ENCODE data around the gene MED12.

Gene MED12

DNA sequence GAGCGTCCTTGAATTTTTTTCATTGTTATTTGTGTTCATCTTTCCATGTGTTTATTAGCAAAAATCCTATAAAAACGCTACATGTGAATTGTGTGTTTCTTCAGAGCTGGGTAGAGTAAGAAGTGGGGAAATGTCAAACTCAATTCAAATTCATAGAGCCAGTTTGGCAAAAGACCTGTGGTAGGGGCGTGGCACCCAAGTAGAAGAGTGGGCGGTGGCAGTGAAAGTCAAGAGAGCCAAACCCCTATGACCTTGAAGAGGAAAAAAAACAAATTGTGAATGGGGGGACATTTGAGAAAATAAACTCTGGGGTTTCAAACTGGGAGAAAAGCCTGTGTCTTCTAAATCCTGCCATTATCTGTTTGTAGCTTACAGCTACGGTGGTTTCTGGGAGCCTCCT, 27.1 kb upstream of the MED12 start:
- TF ChIP-seq, protein P1, sequence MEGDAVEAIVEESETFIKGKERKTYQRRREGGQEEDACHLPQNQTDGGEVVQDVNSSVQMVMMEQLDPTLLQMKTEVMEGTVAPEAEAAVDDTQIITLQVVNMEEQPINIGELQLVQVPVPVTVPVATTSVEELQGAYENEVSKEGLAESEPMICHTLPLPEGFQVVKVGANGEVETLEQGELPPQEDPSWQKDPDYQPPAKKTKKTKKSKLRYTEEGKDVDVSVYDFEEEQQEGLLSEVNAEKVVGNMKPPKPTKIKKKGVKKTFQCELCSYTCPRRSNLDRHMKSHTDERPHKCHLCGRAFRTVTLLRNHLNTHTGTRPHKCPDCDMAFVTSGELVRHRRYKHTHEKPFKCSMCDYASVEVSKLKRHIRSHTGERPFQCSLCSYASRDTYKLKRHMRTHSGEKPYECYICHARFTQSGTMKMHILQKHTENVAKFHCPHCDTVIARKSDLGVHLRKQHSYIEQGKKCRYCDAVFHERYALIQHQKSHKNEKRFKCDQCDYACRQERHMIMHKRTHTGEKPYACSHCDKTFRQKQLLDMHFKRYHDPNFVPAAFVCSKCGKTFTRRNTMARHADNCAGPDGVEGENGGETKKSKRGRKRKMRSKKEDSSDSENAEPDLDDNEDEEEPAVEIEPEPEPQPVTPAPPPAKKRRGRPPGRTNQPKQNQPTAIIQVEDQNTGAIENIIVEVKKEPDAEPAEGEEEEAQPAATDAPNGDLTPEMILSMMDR (IDR thresholded peaks at IDR 0.05; ENCODE audit: low read depth, low read length), result no peak
- TF ChIP-seq, protein P2, sequence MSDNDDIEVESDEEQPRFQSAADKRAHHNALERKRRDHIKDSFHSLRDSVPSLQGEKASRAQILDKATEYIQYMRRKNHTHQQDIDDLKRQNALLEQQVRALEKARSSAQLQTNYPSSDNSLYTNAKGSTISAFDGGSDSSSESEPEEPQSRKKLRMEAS (IDR thresholded peaks at IDR 0.05; ENCODE audit: low read depth, low read length), result no peak
- TF ChIP-seq MYC (IDR thresholded peaks at IDR 0.05; ENCODE audit: low read depth, low read length) (no peak), POLR2A (IDR thresholded peaks at IDR 0.05; ENCODE audit: extremely low read depth, insufficient read length) (no peak)
- no peak for DNase-seq (ENCODE audit: low read depth)
- H3K4me3 ChIP-seq (ENCODE audit: low read depth, low read length), result no peak overlapping the region

DNA sequence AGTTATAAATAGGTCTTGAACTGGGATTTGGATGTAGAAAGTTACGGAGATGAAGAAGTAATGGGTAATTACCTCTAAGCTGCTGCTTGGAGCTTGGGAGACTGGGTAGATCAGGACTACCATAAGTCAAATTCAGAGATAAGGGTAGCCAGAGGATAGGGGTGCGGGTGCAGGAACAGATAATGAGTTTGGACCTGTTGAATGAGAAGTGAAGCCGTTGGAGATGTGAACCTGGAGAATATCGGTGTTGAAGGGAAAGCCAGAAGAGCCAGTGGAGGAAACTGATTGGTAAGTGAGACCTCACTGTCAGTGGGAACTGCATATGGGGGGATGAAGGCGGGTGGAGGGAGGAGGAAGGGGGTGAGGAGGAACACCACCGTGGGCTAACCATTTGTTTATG, 23.4 kb upstream of the MED12 start:
- no peak for DNase-seq (ENCODE audit: low read depth)
- peak overlapping the region; percentile 70 for H3K4me3 ChIP-seq (ENCODE audit: low read depth, low read length)
- no peak for TF ChIP-seq MYC (IDR thresholded peaks at IDR 0.05; ENCODE audit: low read depth, low read length)
- TF ChIP-seq, protein P1 (IDR thresholded peaks at IDR 0.05; ENCODE audit: low read depth, low read length), result no peak
- TF ChIP-seq POLR2A (IDR thresholded peaks at IDR 0.05; ENCODE audit: extremely low read depth, insufficient read length), result no peak
- TF ChIP-seq, protein P2 (IDR thresholded peaks at IDR 0.05; ENCODE audit: low read depth, low read length), result no peak

DNA sequence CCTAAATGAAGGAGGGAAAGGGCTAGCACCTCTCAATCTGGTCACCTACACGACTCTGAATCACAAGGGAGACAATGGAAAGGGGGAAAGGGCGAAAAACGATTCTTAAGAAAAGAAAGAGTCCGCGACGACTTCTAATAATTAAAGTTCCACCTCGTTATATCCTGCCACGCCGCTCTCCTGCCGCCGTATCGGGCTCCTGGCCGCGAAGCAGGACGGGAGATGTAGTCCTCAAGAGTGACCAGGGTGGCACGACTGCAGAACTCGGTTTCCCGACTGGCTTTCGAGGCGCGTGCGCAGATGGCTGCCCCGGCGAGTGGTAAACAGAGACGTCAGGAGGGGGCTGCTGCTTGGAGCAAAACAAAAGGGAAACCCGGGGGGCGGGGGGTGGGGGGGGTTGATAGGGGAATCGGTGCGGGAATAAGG, 22.8 kb upstream of the MED12 start, which contains the start of gene FOXO4:
TSS of gene FOXO4 (plus strand) at position 297 of the 426 bp plus-strand sequence. CDS start 678 bp downstream, outside the sequence.
- peak within 1 kb of the TSS; percentile 70 for H3K4me3 ChIP-seq (ENCODE audit: low read depth, low read length)
- TF ChIP-seq MYC (IDR thresholded peaks at IDR 0.05; ENCODE audit: low read depth, low read length), result peak; percentile 59; the same call in 1 of the 2 replicates
- TF ChIP-seq, protein P2 (IDR thresholded peaks at IDR 0.05; ENCODE audit: low read depth, low read length), result peak; percentile 64; the same call in 1 of the 2 replicates
- peak; percentile 60 for TF ChIP-seq POLR2A (IDR thresholded peaks at IDR 0.05; ENCODE audit: extremely low read depth, insufficient read length)
- TF ChIP-seq, protein P1 (IDR thresholded peaks at IDR 0.05; ENCODE audit: low read depth, low read length), result no peak
- peak; percentile 91 for DNase-seq (ENCODE audit: low read depth)

DNA sequence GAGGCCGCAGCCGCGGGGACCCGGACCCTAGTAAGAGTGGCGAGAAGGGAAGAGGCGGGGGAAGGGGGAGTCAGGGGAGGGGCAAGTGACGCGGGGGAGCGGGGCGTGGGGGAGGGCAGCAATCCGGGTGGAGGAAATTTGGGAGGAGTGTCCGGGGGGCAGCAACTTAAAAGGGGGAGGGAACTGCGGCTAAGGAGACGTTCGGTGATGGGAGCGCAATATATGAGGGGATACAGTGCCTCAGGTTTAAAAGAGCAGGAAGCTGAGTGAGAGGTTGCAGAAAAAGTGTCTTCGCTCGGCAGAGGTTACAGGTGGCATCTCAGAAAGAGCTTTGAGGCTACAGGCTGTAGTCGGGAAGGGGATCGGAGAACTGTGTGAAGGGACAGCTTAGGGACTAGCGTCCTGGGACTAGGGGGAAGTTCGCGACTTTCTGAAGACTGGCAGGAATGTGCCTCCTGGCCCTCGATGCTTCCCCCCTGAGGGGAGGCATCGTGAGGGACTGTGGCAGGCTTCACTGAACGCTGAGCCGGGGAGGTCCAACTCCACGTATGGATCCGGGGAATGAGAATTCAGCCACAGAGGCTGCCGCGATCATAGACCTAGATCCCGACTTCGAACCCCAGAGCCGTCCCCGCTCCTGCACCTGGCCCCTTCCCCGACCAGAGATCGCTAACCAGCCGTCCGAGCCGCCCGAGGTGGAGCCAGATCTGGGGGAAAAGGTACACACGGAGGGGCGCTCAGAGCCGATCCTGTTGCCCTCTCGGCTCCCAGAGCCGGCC, 22.2 kb upstream of the MED12 start:
- DNase-seq (ENCODE audit: low read depth), result peak; percentile 78

DNA sequence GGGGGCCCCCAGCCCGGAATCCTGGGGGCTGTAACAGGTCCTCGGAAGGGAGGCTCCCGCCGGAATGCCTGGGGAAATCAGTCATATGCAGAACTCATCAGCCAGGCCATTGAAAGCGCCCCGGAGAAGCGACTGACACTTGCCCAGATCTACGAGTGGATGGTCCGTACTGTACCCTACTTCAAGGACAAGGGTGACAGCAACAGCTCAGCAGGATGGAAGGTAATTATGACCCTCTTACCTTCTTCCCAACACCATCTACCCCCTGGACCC, 21.7 kb upstream of the MED12 start:
- DNase-seq (ENCODE audit: low read depth), result no peak
- TF ChIP-seq MYC (IDR thresholded peaks at IDR 0.05; ENCODE audit: low read depth, low read length) (no peak), POLR2A (IDR thresholded peaks at IDR 0.05; ENCODE audit: extremely low read depth, insufficient read length) (no peak)
- TF ChIP-seq, protein P2 (IDR thresholded peaks at IDR 0.05; ENCODE audit: low read depth, low read length), result no peak
- TF ChIP-seq, protein P1 (IDR thresholded peaks at IDR 0.05; ENCODE audit: low read depth, low read length), result no peak
- H3K4me3 ChIP-seq (ENCODE audit: low read depth, low read length), result peak overlapping the region; percentile 70

More for the DNA sequence above, 22.2 kb upstream of the MED12 start:
- H3K4me3 ChIP-seq (ENCODE audit: low read depth, low read length), result peak overlapping the region; percentile 70
- no peak for TF ChIP-seq MYC (IDR thresholded peaks at IDR 0.05; ENCODE audit: low read depth, low read length)
- TF ChIP-seq, protein P2 (IDR thresholded peaks at IDR 0.05; ENCODE audit: low read depth, low read length), result no peak
- no peak for TF ChIP-seq POLR2A (IDR thresholded peaks at IDR 0.05; ENCODE audit: extremely low read depth, insufficient read length)
- TF ChIP-seq, protein P1 (IDR thresholded peaks at IDR 0.05; ENCODE audit: low read depth, low read length), result no peak

Data from NB4 (cell line).